SK-N-SH (cell line): Measurements from ENCODE around the gene CTTNBP2NL.

Experiments
- CTCF ChIP-seq: fragments of 200-600 bp; sonication (generic); IDR thresholded peaks from 2 replicates; pipeline ENCODE4 v1.6.1; 2017; ENCODE audit warnings: antibody characterized with exemption, mild to moderate bottlenecking, moderate library complexity
- TEAD4 ChIP-seq: IDR thresholded peaks from 2 replicates; pipeline ENCODE4 v1.4.0; 2012; ENCODE audit warnings: mild to moderate bottlenecking, borderline replicate concordance; ENCODE audit not compliant: insufficient read depth
- TF ChIP-seq, protein P1 (sequence below): fragments of 150-350 bp; IDR thresholded peaks from 2 replicates; pipeline ENCODE4 v1.6.1; 2017; ENCODE audit warnings: antibody characterized with exemption, low read length, low read depth, borderline replicate concordance

DNA sequence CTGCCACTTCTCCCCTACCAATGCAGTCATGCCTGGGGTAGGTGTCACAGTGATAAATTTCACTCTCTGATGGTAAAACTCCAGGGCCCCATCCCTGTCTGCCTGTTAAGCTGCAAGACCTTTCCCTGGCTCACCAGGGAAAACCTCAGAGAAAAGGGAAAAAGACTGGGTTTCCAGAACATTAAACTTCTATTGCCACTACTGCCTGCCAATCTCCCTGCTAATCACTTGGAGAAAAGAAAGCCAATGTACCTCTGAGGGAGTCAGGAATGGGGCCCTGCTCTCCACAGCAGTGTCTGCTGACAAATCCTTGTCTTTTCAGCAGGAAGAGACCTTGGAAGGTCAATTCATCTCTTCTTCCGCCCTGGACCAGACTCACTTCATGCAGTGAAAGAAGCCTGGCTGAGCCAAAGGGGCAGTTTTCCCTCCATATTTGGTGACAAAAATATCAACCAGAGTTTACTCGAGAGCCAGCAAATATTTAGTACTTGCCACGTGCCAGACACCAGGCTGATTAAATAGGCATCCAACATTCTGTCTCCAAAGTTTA lies 49.1 kb upstream of the CTTNBP2NL start:
- no peak for TF ChIP-seq TEAD4
- TF ChIP-seq, protein P1, sequence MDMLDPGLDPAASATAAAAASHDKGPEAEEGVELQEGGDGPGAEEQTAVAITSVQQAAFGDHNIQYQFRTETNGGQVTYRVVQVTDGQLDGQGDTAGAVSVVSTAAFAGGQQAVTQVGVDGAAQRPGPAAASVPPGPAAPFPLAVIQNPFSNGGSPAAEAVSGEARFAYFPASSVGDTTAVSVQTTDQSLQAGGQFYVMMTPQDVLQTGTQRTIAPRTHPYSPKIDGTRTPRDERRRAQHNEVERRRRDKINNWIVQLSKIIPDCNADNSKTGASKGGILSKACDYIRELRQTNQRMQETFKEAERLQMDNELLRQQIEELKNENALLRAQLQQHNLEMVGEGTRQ: no peak
- no peak for TF ChIP-seq CTCF
